B cell (primary cell): ENCODE measurements around the gene CNTN3. TPM values are rescaled to one million over a fixed set of nuclear protein-coding genes. Genes with fewer than 3 reads are reported as not detected.

Experiments used
- ATAC-seq: fragments of 200-7000 bp; cut with Tn5 transposase; one replicate; pipeline ENCODE4 v1.10.0; 2021; ENCODE audit warnings: low read depth, mild to moderate bottlenecking, moderate number of reproducible peaks, moderate library complexity
- CTCF ChIA-PET: fragments of 350-600 bp; sonication (Branson Sonifier 250); formaldehyde crosslinking; loops from one replicate; lab custom pipeline; 2021; ENCODE audit warnings: antibody characterized with exemption, inconsistent platforms; lab: Charles Lee
- POLR2A ChIA-PET: fragments of 350-600 bp; sonication (Branson Sonifier 250); formaldehyde crosslinking; loops from one replicate; lab custom pipeline; 2021; ENCODE audit warnings: antibody characterized with exemption; lab: Charles Lee
- DNase-seq: peaks from one replicate; pipeline ENCODE4 v3.0.0; 2013
- H2AFZ ChIP-seq: 2 replicates; pipeline ENCODE4 v1.6.1; 2012; ENCODE audit warnings: mild to moderate bottlenecking, low read depth, low read length; ENCODE audit not compliant: insufficient read depth, poor library complexity, severe bottlenecking
- H3K27ac ChIP-seq, 2 donors: 1 replicate in 1 of 2; 2 replicates in 1 of 2; pipeline ENCODE4 v1.5.1; 2012 to 2013; ENCODE audit warnings: low read length in 2 of 2, mild to moderate bottlenecking in 2 of 2, moderate library complexity in 1 of 2
- H3K27me3 ChIP-seq, 4 experiments: fragments of 200-600 bp in 1 of 4; sonication (generic) in 1 of 4; replicated peaks in 1 of 4; 1 replicate in 2 of 4; 2 replicates in 2 of 4; pipeline versions ENCODE4 v1.6.1 to v1.7.0; 2013 to 2016; ENCODE audit warnings: low read length in 3 of 4, mild to moderate bottlenecking in 2 of 4, mixed read lengths in 1 of 4, moderate library complexity in 1 of 4; ENCODE audit not compliant: insufficient read depth in 4 of 4, control insufficient read depth in 3 of 4; ENCODE audit errors: control extremely low read depth in 1 of 4
- H3K36me3 ChIP-seq, 2 experiments: replicated peaks in 1 of 2; 1 replicate in 1 of 2; 2 replicates in 1 of 2; pipeline versions ENCODE4 v1.6.1 to v1.7.1; 2013; ENCODE audit warnings: low read length in 1 of 2; ENCODE audit not compliant: insufficient read depth in 2 of 2, control insufficient read depth in 1 of 2; ENCODE audit errors: control extremely low read depth in 1 of 2, extremely low read depth in 1 of 2
- H3K4me1 ChIP-seq, 2 donors: fragments of 200-600 bp in 1 of 2; sonication (generic) in 1 of 2; 1 replicate in 1 of 2; 2 replicates in 1 of 2; pipeline versions ENCODE4 v1.5.1 to v1.6.1; 2013 to 2017; ENCODE audit warnings: low read length in 2 of 2; ENCODE audit not compliant: control insufficient read depth in 2 of 2, insufficient read depth in 2 of 2
- H3K4me2 ChIP-seq: replicated peaks from 2 replicates; pipeline ENCODE3; 2012; ENCODE audit warnings: mild to moderate bottlenecking, low read depth, low read length; ENCODE audit not compliant: poor library complexity, severe bottlenecking
- H3K4me3 ChIP-seq, 5 experiments: fragments of 200-600 bp in 1 of 5; sonication (generic) in 1 of 5; 1 replicate in 3 of 5; 2 replicates in 2 of 5; pipeline versions ENCODE4 v1.5.1 to v1.7.0; 2011 to 2016; ENCODE audit warnings: low read length in 4 of 5, mild to moderate bottlenecking in 4 of 5, low read depth in 2 of 5, control low read depth in 1 of 5, moderate library complexity in 1 of 5; ENCODE audit not compliant: insufficient read depth in 1 of 5; ENCODE audit errors: control extremely low read depth in 1 of 5, extremely low read depth in 1 of 5
- H3K79me2 ChIP-seq: fragments of 200-600 bp; sonication (generic); one replicate; pipeline ENCODE4 v1.6.0; 2016; ENCODE audit warnings: low read length; ENCODE audit not compliant: control insufficient read depth, insufficient read depth
- H3K9ac ChIP-seq: fragments of 200-600 bp; sonication (generic); 2 replicates; pipeline ENCODE4 v1.6.1; 2017; ENCODE audit warnings: mild to moderate bottlenecking, low read length, moderate library complexity
- H3K9me3 ChIP-seq, 3 donors: one replicate each; pipeline versions ENCODE4 v1.6.1 to v1.7.1; 2013; ENCODE audit warnings: low read length in 2 of 3; ENCODE audit not compliant: control insufficient read depth in 2 of 3, insufficient read depth in 1 of 3; ENCODE audit errors: control extremely low read depth in 1 of 3
- H4K20me1 ChIP-seq: 2 replicates; pipeline ENCODE4 v1.6.0; 2012; ENCODE audit warnings: mild to moderate bottlenecking, low read length; ENCODE audit not compliant: insufficient read depth, control insufficient read depth, poor library complexity, severe bottlenecking
- H3K27ac Mint-ChIP-seq: one replicate; pipeline ENCODE4 v1.8.0; 2021; ENCODE audit warnings: mixed read lengths
- H3K27me3 Mint-ChIP-seq: one replicate; pipeline ENCODE4 v1.8.0; 2021; ENCODE audit warnings: mixed read lengths
- H3K4me1 Mint-ChIP-seq: one replicate; pipeline ENCODE4 v1.8.0; 2021; ENCODE audit warnings: mixed read lengths
- H3K4me3 Mint-ChIP-seq: one replicate; pipeline ENCODE4 v1.8.0; 2021; ENCODE audit warnings: mixed read lengths
- H3K9me3 Mint-ChIP-seq: one replicate; pipeline ENCODE4 v1.8.0; 2022; ENCODE audit warnings: mixed read lengths; ENCODE audit not compliant: insufficient read depth
- CTCF ChIP-seq: fragments of 200-600 bp; IDR thresholded peaks from one replicate; pipeline ENCODE4 v1.8.0; 2022; ENCODE audit warnings: antibody characterized with exemption, mild to moderate bottlenecking
- EZH2 ChIP-seq: IDR thresholded peaks from 2 replicates; pipeline ENCODE4 v1.6.1; 2012; ENCODE audit warnings: borderline replicate concordance, low read depth, mild to moderate bottlenecking, moderate library complexity, low read length; ENCODE audit not compliant: insufficient read depth, poor library complexity, severe bottlenecking
- WGBS: methylation state at CpG from one replicate; pipeline ENCODE4 v1.1.5; 2013; ENCODE audit warnings: missing lambda C conversion rate; ENCODE audit not compliant: insufficient coverage; 5-methylcytosine and 5-hydroxymethylcytosine counted together
- intact Hi-C: fragments of 100-400 bp; cut with micrococcal nuclease; formaldehyde crosslinking; loops from one replicate; pipeline ENCODE4 v1.10.0; 2022
- polyA plus RNA-seq: library from polyadenylated mRNA; depleted of rRNA; stranded (reverse); fragments of >200 nt; gene quantifications from 2 replicates; pipeline ENCODE4 v1.2.3, GENCODE V29; 2012
- total RNA-seq, 2 donors: library from RNA; stranded (reverse); fragments of 120-200 nt in 1 of 2; gene quantifications; 1 replicate in 1 of 2; 2 replicates in 1 of 2; pipeline versions ENCODE4 v1.2.3 to v1.2.4, GENCODE V29; 2013 to 2022

The CNTN3 gene
- total and polyA plus RNA-seq, 2 donors (not counting 1 experiment from before 2014, with no cell fraction given): not detected

- no peak overlapping the region for H3K4me2 ChIP-seq
- no peak overlapping the region for H3K4me3 Mint-ChIP-seq
- no peak overlapping the region for H2AFZ ChIP-seq
- ChIA-PET POLR2A (no interaction called here), CTCF (no interaction called here)
- no peak for ATAC-seq
- H3K9me3 ChIP-seq: peaks cover 0 to 1% (median 0%) of the 10 kb centered on the region in 3 donors
- H3K79me2 ChIP-seq: no peaks in the 10 kb centered on the region
- no peak for TF ChIP-seq EZH2
- no peak for TF ChIP-seq CTCF
- no peak overlapping the region for H3K27ac ChIP-seq
- no peaks in the 10 kb centered on the region for H4K20me1 ChIP-seq
- H3K27me3 Mint-ChIP-seq: no peaks in the 10 kb centered on the region
- no peak for DNase-seq
- peaks cover 4% of the 10 kb centered on the region for H3K9me3 Mint-ChIP-seq
- no peak overlapping the region for H3K4me3 ChIP-seq
- H3K9ac ChIP-seq: no peak overlapping the region
- H3K4me1 ChIP-seq: no peaks in the 10 kb centered on the region
- WGBS: no CpG with 5 or more reads among the region's 2 CpGs
- no peaks in the 10 kb centered on the region for H3K27me3 ChIP-seq
- H3K27ac Mint-ChIP-seq: no peak overlapping the region
- intact Hi-C loops: no loop called here
- H3K36me3 ChIP-seq: no peaks in the 10 kb centered on the region
- no peaks in the 10 kb centered on the region for H3K4me1 Mint-ChIP-seq
Measured at GRCh38 chr3:74603292-74603691, 11.2 kb downstream of the CNTN3 start.

GRCh38 chr3:74602471-74602870 lies 12.0 kb downstream of the CNTN3 start:
- H3K27me3 Mint-ChIP-seq: no peaks in the 10 kb centered on the region
- H3K27ac Mint-ChIP-seq: no peak overlapping the region
- Histone ChIP-seq H4K20me1 (no peaks in the 10 kb centered on the region), H3K27me3 (no peaks in the 10 kb centered on the region), H3K79me2 (no peaks in the 10 kb centered on the region), H3K4me3 (no peak overlapping the region), H3K9me3 (peaks cover 0 to 1% (median 0%) of the 10 kb centered on the region in 3 donors), H3K9ac (no peak overlapping the region), H3K36me3 (no peaks in the 10 kb centered on the region), H2AFZ (no peak overlapping the region), H3K4me1 (no peaks in the 10 kb centered on the region), H3K27ac (no peak overlapping the region), H3K4me2 (no peak overlapping the region)
- WGBS: 100% methylated on average over 1 of the region's 2 CpGs
- DNase-seq (no peak), ATAC-seq (no peak)
- peaks cover 4% of the 10 kb centered on the region for H3K9me3 Mint-ChIP-seq
- no peak overlapping the region for H3K4me3 Mint-ChIP-seq
- ChIA-PET POLR2A (no interaction called here), CTCF (no interaction called here)
- H3K4me1 Mint-ChIP-seq: no peaks in the 10 kb centered on the region
- intact Hi-C loops: no loop called here
- no peak for TF ChIP-seq CTCF
- no peak for TF ChIP-seq EZH2
